ENCODE measurements around the gene CCDC106.

CCDC106 gene

DNA sequence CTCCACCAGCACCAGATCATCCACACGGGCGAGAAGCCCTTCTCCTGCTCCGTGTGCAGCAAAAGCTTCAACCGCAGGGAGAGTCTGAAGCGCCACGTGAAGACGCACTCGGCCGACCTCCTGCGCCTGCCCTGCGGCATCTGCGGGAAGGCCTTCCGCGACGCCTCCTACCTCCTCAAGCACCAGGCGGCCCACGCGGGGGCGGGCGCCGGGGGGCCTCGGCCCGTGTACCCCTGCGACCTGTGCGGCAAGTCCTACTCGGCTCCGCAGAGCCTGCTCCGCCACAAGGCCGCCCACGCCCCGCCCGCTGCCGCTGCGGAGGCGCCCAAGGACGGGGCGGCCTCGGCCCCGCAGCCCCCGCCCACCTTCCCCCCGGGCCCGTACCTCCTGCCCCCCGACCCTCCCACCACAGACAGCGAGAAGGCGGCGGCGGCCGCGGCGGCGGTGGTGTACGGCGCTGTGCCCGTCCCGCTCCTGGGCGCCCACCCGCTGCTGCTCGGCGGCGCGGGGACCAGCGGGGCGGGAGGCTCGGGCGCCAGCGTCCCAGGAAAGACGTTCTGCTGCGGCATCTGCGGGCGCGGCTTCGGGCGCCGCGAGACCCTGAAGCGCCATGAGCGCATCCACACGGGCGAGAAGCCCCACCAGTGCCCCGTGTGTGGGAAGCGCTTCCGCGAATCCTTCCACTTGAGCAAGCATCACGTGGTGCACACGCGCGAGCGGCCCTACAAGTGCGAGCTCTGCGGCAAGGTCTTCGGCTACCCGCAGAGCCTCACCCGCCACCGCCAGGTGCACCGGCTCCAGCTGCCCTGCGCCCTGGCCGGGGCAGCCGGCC is 33.1 kb upstream of the CCDC106 start:
- no peak for FAIRE-seq

DNA sequence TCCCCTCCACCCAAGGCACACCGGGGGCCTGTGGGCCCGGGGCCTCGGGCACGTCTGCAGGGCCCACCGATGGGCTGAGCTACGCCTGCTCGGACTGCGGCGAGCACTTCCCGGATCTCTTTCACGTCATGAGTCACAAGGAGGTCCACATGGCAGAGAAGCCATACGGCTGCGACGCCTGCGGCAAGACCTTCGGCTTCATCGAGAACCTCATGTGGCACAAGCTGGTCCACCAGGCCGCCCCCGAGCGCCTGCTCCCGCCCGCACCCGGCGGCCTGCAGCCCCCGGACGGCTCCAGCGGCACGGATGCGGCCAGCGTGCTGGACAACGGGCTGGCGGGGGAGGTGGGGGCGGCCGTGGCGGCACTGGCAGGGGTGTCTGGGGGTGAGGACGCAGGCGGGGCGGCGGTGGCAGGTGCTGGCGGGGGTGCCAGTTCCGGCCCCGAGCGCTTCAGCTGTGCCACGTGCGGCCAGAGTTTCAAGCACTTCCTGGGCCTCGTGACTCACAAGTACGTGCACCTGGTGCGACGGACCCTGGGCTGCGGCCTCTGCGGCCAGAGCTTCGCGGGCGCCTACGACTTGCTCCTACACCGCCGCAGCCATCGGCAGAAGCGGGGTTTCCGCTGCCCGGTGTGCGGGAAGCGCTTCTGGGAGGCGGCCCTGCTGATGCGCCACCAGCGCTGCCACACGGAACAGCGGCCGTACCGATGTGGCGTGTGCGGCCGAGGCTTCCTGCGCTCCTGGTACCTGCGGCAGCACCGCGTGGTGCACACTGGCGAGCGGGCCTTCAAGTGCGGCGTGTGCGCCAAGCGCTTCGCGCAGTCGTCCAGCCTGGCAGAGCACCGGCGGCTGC is 32.2 kb upstream of the CCDC106 start:
- no peak for FAIRE-seq

DNA sequence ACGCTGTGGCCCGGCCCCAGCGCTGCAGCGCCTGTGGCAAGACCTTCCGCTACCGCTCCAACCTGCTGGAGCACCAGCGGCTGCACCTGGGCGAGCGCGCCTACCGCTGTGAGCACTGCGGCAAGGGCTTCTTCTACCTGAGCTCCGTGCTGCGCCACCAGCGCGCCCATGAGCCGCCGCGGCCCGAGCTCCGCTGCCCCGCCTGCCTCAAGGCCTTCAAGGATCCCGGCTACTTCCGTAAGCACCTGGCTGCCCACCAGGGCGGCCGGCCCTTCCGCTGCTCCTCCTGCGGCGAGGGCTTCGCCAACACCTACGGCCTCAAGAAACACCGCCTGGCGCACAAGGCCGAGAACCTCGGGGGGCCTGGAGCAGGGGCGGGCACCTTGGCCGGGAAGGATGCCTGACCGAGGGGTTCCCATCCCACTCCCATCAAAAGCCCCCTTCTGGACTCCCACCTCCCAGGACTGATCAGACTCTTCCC is 31.6 kb upstream of the CCDC106 start:
- FAIRE-seq = no peak

DNA sequence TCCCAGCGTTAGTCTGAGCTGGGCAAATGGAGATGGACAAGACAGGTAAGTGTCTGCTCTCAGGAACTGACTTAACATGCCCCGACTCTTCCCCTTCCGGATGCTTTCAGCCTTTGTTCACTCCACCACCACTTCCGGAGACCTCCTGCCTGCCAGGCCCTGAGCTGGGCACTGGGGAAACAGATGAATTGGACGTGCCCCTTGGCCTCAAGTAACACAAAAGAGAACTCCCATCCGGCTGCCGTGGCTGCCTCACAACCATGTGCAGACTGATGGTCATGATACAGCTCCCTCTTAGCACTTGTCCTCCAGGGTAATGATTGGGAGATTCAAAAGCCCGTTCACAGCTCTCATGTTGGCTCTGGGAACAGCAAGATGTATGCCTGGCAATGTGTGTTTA is 30.6 kb upstream of the CCDC106 start:
- no peak for FAIRE-seq

DNA sequence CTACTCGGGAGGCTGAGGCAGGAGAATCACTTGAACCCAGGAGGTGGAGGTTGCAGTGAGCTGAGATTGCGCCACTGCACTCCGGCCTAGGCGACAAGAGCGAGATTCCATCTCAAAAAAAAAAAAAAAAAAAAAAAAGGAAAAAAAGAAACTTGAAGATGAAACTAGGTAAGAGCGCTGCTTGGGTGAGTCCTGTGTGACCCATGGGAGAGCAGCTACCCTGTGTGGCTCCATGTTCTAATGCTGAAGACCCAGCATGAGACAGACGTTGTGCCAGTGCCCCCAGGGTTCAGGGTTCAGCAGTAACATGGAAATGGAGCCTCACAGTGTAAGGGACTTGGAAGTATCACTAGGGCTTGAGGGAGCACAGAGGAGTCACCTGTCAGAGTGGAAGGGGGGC is 29.6 kb upstream of the CCDC106 start:
- FAIRE-seq = no peak

DNA sequence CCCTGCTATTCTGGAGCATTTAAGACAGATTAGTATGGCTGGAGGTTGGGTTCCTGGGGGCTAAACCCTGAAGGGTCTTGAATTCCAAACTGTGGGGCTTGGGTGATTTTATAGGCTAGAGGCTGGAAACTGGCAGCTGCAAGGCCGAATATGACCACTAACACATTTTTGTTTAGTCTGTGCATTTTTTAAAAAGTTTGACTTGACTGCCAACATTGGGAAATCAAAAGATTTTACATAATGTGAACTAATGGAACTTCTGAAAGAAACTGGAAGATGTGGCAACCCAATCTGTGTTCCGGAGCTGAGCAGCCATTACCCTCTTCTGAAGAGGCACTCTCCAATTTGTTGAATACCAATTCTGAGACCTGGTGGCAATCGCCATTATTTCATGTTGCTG is 28.7 kb upstream of the CCDC106 start:
- FAIRE-seq = no peak

DNA sequence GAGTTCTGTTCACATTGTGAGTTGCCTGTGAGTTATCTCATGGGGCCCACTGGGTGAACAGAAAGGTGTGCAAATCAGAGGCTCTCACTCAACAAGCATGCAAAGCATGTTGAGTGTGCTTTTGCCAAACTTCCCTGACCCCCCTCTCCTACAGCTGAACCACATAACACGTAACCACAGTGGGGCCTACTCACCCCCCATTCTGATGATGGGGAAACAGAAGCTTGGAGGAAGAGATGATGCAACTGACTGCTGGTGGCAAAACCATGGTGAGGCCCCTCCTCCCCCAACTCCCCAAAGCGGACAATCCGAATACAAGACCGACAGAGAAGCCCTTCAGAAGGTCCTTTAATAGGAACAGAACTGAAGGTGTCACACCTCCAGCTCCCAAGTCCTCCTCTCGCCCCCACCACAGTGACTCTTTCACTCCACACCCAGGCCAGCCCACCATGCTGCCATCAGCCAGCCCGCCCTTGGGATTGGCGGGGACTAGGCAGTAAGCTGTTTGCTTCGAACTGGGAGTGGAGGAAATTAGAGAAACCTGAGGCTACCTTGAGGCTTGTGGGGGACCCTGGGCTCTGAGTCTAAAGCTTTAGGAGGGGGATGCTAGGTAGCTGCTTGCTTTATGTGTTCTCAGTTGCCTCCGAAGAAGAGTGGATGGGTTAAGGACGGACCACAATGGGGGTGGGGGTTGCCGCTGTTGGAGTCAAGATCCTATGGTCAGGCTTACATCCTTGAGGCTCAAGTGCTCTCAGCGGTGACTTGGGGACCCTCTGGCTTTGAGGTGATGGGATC is 27.4 kb upstream of the CCDC106 start:
- FAIRE-seq = no peak

DNA sequence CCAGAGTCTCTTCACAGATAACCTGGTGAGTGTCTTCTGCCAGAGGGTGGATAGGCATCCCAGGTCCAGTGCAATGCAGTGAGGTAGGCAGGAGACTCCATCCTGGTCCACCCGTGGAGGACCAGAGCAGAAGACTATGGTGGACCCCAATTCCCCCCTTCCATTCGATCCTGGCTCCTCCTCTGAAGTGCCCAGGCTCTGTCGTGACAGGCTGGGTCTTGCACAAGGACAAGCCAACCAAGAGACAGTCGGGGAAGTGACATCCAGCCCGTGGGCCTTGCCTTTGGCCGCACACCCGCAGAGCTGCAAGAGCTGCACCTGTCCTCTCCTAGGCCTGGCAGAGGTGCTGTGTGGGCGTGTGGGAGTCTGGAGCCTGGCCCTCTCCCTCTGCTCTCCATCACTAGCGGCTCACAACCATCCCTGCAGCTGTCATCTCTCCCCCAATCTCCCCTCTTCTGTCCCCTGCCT is 26.8 kb upstream of the CCDC106 start:
- no peak for FAIRE-seq

DNA sequence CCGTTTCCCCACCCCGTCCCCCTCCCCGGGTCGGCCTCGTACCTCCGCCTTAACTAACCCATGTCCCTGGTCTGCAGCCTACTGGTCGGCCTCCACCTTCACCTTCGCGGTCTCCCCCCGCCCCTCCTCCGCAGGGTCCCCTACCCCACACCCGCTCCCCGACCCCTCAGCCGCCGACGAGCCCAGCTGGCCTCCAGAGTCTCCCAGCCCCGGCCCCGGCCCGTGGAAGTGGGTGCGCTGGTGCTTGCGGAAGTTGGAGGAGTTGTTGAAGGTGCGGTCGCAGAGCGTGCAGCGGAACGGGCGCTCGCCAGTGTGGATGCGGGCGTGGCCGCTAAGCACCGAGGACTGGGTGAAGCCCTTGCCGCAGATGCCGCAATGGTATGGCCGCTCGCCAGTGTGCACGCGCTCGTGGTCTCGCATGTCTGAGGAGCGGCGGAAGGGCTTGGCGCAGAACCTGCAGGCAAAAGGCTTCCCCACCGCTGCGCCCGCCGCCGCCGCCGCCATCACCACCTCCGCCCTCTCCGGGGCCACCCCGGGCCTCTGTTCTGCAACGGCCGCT is 26.3 kb upstream of the CCDC106 start:
- no peak for FAIRE-seq

DNA sequence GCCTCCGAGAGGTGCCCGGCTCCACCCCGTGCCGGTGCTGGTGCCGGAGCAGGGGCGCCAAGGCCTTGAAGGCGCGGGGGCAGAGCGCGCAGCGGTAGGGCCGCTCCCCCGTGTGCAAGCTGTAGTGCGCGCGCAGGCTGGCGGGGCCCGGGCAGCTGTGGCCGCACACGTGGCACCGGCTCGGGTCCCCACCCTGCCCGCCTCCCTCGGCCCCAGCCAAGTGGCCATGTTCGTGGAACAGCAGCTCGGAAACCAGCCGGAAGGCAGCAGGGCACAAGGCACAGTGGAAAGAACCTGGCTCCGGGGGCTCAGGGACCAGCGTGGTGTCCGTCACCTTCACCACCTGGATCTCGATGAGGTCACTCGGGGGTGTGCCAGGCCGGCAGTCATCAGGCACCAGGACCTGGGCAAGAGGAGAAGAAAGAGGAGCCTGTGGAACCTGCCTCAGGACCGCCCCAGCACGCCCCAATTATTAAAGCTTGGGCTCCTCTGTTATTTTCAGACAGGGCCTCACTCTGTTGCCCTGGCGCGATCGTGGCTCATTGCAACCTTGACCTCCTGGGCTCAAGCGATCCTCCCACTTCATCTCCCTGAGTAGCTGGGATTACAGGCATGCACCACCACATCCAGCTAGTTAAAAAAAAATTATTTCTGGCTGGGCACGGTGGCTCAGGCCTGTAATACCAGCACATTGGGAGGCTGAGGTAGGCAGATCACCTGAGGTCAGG is 25.6 kb upstream of the CCDC106 start:
- no peak for FAIRE-seq

DNA sequence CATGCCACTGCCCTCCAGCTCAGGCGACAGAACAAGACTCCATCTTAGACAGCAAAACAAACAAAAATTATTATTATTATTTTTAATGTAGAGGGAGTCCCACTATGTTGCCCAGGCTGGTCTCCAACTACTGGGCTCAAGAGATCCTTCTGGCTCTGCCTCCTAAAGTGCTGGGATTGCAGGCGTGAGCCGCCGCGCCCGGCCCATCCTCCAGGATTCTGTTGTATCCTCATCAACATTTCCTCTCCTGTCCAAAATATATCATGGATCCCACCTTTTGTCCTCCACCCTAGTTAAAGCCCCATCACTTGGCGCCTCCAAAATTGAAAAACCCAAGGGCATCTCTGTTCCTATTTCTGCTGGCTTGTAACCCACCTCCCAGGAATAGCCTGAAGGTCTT is 24.9 kb upstream of the CCDC106 start:
- FAIRE-seq = no peak

DNA sequence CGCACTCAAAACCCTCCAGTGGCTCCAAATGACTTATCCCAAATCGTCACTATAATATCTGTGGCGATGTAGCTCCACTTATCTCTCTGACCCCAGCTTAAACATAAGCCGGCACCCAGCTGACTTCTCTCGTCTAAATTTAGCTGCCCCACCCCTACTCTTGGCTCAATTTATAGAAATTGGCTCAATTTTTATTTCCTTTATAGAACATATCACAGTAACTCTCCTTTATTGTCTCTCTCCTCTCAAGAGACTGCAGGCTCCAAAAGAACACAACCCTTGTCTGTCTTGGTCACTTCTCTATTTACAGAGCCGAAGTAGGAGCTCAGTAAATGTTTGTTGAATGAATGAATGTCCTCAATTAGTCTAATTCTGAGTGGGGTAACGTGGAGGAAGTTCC is 24.5 kb upstream of the CCDC106 start:
- FAIRE-seq = no peak

DNA sequence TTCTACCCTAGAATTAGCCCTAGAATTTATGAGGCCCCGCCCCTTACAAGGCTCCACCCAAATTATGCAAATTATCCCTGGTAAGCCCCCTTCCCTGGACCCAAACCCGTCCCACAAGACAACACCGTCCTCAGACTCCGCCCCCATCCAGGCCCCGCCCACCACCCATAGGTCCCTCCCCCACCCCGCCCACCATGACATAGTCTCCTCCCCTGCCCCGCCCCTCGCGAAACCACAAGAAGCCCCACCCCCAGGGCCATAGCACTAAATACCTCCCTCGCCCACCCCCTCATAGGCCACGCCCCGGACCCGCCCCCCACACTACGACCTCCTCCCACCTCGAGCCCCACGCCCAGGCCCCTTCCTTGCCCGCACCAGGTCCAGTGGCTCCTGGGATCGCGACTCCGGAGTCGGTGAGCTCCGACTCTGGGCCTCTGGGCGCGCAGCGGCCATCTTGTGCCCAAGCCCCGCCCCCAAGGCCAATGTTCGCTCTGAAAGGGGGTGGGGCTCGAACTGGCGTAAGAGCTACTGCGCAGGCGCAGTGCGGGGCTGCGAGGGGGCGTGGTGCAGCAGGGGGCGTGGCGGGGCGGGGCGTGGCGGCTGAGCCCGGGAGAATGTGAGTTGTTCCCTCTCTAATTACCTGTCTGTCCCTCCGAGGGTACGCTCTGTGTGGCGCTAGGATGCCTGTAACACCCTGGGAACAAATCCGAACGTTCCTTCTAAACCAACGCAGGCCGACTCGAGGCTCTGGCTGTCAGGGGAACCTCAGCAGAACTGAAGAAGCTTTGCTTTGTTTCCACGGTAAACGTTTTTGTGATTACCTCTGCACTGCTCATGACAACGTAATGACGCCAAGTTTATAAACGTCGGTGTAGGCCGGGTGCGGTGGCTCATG is 23.7 kb upstream of the CCDC106 start, which contains the start of gene ZNF784:
Gene ZNF784, minus strand, starts transcription at position 458 of the 895 bp plus-strand sequence. Its CDS starts 5 bp downstream, at position 453.
- FAIRE-seq = no peak

DNA sequence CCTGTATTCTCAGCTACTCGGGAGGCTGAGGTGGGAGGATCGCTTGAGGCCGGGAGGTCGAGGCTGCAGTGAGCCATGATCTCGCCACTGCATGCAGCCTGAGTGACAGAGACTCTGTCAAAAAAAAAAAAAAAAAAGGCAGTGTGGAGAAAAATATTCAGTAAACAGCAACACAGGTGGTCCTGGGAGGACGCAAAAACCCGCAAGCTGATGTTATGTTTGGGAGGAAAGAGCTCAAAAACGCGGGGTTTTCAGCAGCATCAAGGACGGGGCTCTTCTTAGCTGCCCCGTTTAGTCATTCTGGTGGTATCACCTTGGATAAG is 23.0 kb upstream of the CCDC106 start:
- no peak for FAIRE-seq

DNA sequence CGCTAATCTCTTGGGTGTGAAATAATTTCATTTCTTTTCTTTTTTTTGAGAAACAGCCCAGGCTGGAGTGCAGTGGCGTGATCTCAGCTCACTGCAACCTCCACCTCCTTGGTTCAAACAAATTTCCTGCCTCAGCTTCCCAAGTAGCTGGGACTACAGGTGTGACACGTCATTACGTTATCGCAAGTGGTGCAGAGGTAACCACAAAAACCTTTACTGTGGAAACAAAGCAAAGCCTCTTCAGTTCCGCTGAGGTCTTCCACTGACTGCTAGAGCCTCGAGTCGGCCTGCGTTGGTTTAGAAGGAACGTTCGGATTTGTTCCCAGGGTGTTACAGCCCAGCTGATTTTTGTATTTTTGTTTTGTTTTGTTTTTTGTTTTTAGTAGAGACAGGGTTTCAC is 21.7 kb upstream of the CCDC106 start:
- no peak for FAIRE-seq

DNA sequence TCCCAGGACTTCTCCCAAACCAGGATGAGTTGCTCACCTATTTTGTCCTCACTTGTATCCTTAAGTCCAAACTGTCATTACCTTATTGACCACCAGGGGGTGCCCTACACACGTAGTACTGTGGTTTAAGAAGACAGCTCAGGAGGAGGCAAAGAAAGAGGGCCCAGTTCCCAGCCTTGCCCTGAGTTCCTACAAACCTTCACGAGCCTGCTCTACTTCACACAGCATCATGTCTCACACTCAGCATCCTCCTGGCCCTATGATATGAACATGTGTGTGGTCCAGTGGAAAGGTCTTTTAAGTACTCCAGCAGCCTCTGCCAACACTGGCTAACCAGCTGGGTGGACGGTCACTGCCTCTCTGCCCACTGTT is 15.6 kb upstream of the CCDC106 start:
- FAIRE-seq = no peak

DNA sequence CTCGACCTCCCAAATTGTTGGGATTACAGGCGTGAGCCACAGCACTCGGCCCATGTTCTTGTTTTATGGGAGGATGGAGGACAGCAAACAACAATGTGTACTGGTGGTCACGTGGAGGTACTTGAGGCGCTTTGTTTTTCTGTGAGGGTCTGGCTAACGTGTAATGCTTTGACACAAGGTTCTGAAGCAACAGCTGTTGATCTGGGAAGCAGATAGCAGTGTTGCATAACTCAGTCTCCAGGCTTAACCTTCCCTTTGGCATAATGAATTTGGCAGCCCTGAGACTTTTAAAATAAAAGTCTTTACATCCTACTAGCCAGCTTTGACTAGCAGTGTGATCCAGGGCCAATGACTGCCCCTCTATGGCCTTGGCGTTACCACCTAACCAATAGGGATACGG is 14.2 kb upstream of the CCDC106 start:
- no peak for FAIRE-seq

DNA sequence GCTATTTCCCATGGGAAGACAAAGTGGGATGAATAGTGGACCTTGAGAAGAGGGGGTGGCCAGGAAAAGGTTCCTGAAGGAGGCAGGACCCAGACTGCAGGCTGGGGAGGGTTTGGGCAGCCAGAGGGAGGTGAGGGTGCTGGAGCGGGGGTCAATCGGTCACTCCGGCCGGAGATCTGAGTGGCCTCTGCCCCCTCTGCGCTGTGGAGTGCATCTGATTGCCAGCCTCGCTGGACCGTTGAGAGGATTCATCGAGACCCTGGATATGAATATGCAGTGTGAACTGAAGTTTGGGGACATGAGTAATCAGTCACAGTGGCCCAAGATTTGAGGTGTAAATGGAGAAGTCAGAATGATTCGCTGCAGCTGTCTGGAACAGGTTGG is 12.7 kb upstream of the CCDC106 start:
- FAIRE-seq = no peak

DNA sequence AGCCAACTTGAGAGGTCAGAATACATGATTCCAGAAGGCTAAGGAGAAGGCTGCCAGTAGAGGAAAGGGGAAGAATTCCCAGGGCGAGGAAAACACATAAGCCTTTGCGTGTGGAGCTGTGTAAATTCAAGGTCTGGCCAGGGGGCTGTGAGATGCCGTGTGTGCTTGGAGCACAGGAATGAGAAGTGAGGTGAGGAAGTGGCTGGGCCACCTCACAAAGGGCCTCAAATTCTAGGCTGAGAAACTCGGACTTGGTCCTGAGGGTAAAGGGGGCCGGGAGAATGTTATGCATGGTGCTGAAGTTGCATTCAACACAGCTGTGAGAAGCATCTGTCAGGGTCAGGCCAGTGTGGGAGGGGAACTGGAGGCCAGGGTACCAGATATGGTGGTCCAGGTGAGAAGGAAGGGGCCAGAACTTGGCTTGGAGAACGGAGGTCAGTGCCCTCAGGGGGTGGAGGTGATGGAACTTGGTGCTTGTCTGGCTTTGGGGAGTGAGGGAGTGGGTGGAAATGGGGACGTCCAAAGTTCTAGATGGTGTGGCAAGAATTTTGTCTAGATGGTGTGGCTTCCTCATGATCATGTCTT is 12.1 kb upstream of the CCDC106 start:
- FAIRE-seq = no peak

DNA sequence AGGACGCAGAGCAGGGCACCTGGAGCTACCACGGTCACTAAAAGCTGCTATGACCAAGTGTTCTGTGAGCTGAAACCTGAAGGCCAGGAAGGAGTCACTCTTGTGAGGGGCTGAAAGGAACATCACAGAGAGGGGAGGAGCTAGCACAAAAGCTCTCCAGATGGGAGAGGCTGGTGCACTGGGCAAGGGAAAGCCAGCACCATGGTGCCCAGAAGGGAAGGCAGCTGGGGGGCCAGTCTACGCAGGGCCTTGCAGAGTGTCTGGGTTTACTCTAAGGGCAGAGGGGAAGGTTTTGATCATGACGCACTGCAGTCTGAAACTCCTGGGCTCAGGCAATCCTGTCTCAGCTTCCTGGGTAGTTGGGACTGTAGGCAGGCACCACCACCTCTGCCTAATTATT is 11.3 kb upstream of the CCDC106 start:
- no peak for FAIRE-seq

DNA sequence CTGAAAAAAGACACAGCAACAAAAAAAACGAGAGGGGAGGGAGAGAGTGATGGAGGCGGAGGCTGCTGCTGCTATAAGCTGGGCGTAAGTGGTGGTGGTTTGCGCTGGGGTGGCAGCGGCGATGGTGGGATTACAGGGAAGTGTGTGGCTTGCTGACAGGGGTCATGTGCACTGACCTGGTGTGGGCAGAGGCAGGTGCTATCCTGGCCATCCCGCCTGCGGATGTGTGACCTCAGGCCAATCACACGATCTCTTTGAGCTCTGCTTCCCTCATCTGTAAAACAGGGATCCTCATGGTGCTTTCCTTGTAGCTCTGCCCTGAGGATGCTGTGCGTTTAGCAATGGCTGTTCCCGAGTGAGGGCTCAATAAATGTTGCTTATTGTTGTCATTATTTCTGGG is 10.5 kb upstream of the CCDC106 start:
- no peak for FAIRE-seq

All from colon (tissue), 2 donors.